ENCODE measurements around the gene FNTB.
"Not testable (repeated sequence)": the region's sequence is repeated elsewhere in the genome, so short reads cannot be mapped to it uniquely, and the experiment has no call there.

FNTB gene

DNA sequence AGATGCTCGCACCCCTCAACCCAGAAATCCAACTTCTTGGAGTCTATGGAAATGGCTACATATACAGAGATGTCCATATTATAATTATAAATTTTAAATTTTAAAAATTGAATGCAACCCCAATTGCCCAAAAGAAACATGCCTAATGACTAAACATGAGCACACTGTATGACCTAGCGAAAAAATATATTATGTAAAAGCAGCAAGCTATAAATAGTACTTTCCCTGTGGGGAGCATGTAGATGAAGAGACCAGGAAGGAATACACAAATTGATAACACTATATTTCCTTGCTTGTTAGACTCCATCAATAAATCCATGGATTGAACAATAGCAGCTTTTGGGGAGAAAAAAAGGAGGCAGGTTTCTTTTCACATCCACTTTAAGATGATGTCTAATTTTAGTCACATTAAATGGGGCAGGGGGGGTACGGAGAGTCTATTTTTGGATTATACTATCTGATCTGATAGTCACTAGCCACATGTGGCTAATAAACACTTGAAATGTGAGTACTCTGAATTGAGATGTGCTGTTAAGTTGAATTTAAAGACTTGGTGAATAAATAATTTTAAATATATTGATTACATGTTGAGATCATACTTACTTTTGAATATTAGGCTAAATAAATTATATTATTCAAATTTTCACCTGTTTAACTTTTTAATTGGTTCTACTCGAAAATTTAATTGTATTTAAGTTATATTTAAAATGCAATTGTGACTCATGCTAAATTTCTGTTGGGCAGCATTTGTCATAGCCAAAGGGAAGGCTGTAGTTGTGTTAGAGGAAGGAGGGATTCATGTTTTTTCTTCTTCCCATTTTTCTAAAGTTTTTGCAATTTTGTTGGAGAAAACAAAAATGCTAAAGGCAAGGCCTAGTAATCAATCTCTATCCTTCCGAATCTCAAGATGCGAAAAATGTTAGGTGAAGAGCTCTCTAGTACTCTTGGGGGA is 98.1 kb downstream of the FNTB start:
- DNase-seq (ENCODE audit: low read depth in 2 of 2), result no peak

DNA sequence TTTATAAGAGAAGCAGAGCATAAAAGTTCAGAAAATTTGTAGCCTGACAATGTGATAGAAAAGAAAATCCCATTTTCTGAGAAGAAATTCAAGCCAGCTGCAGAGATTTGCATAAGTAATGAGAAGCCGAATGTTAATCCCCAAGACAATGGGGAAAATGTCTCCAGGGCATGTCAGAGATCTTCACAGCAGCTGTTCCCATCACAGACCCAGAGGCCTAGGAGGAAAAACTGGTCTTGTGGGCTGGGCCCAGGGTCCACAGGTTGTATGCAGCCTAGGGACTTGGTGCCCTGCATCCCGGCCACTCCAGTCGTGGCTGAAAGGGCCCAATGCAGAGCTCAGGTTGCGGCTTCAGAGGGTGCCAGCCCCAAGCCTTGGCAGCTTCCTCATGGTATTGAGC is 100.0 kb downstream of the FNTB start:
- not testable (repeated sequence) for DNase-seq (ENCODE audit: low read depth in 2 of 2)

DNA sequence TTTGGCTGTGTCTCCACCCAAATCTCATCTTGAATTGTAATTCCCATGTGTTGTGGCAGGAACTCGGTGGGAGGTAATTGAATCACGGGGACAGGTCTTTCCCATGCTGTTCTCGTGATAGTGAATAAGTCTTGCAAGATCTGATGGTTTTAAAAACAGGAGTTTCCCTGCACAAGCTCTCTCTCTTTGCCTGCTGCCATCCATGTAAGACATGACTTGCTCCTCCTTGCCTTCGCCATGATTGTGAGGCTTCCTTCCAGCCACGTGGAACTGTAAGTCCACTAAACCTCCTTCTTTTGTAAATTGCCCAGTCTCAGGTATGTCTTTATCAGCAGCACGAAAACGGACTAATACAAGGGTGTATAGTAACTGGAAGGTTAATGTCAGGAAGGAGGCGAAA is 101.1 kb downstream of the FNTB start:
- DNase-seq (ENCODE audit: low read depth in 2 of 2), result not testable (repeated sequence)

DNA sequence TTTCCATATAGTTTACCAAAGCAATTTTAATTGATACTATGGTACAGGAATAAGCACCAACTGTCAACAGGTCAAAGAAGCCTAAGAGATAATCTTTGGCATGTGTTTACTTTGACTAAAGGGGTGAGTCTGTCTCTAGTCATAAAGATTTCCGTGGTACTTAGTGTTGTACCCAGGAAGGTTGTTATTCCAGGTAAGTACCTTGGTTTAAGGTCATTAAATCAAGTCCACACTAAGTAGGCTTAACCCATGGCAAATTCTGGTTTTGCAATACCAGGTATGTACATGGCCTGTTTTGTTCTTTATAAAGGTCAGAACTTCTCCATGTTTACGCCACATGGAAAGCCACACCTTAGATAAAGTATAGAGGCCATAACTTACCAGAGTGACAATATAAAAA is 105.7 kb downstream of the FNTB start:
- DNase-seq (ENCODE audit: low read depth in 2 of 2), result no peak

DNA sequence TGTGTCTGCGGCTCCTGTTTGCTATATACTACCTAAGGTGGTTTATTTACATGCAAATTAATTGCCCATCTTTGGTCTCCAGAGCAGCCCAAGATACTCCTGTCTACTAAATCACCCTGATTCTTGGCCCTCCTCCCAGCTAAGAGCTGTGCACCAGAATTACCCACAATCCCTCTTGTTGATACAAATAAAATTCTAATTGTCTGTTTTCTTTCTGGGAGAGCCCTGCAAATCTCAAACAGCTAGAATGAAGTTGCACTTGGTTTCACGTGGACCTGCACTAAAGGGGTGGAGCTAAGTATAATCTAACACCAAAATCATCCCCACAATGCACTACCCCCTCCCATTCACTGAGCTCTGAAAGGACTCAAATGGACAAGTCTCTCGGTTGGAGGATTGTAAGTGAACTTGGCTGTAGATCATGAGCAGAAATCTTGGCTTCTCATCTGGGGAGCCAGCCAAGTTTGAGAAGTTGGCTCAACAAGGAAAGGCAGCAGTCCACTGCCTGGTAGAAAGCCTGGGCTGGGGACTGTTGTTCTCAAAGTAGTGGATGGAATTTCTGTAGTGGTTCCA is 109.0 kb downstream of the FNTB start:
- DNase-seq (ENCODE audit: low read depth in 2 of 2), result no peak

DNA sequence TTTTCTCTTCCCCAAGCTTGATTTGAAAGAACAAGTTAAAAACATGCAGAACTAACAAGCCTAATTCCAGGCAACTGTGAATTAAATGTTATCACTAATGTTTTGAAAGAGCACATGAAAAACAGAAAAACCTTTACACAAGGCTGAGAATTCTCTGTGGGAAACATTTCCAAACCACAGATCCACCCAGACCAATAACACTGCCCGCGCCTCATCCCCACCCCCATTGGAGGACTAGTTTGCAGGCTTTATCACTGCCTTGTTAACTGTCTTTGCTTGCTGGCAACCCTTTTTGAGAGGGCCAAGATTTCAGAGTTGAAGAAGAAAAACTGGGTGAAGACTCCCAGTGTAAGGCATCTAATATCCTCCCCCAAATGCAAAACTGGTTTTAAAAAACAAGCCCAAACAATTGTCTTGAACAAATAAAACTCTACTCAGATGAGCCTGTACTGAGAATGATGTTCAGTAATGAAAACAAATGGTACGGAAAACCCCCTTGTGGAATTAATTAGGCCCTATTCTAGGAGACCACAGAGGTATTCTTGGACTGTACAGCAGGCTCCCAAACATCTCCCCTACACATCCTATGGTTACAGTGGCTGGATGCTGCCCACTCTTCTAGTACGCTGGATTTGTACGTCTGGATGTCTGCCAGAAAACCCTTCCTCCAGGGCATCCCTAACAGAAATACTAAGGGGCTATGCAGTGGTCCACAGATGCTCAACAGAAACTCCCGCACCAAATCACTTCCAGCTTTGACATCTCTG is 109.8 kb downstream of the FNTB start:
- DNase-seq (ENCODE audit: low read depth in 2 of 2), result no peak

DNA sequence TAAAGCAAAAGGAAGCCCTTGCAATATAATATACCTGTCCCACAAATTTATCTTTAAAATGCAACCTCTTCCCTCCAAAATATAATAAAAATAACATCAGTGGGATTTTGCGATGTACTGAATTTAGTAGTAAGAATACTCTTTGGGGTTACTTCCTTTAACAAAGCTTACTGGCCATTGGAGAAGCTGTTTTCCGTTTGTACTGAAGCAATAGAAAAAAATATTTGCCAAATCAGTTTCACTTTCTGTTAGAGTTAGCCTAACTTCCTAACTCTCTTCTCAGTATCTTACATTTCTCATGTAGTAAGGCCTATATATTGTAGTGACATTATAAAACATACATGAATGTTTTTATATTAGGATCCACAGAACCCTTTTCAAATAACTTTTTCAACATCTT is 111.9 kb downstream of the FNTB start:
- DNase-seq (ENCODE audit: low read depth in 2 of 2), result no peak

DNA sequence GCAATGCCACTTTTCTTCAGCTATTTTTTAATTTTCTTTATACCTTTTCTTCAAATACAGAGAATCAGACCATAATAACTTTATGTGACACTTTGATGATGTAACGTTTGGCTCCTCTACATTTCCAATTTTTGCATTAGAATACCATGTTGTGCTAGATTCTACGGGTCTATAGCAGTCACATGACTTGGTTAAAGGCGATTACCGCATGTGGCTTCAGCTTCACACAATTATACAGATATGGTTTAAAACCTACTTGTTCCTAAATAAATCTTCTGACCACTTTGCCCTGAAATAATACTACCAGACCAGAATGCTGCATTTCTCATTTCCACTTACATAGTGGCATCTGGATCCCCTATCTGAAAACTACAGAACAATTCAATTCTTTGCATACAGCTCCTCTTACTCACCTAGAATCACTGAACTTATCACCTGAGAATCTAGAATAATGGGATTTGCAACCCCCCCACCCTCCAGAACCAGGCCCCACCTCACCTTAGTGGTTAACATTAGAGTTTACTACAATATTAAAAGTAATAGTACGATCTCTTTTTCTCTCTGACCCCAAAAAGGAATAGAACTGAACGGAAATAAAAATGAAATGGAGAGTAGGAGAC is 114.3 kb downstream of the FNTB start:
- DNase-seq (ENCODE audit: low read depth in 2 of 2), result no peak

DNA sequence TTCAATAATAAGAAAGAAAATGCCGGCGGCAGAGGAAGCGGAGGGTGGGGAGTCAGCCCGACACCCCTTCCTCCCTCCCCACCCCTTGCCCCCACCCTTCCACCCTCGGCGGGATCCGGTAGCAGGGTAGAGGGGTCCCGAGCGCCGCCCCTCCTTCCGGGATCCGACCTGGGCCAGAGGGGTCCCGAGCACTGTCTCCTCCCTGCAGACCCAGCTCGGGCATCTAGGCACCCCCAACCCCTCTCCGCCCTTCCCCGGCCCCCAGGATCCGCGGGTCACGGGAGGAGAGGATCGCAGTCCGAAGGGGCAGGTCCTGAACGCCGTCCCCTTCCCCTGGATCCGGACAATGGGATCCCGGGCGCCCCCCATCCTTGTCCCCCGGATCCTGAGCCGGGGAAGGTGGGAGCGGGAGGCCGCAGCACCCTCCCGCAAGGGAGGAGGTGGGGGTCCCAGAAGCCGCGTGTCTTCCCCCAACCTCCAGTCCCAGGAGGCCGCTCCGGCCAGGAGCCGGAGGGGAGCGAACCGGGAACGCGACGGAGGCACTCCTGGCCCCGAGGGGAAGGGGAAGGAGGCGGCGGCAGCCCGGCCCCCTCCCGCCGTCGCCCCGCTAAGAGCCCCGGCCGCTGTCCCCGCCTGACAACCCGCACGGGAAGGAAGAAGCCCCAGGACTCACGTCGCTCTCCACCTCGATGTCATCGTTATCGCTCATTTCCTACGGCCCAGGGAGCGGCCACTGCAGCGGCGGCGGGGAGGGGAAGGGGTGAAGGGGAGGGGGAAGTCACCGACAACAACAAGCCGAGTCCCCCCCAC is 115.1 kb downstream of the FNTB start:
- peak; percentile 2 to 8 for DNase-seq (ENCODE audit: low read depth in 2 of 2)

DNA sequence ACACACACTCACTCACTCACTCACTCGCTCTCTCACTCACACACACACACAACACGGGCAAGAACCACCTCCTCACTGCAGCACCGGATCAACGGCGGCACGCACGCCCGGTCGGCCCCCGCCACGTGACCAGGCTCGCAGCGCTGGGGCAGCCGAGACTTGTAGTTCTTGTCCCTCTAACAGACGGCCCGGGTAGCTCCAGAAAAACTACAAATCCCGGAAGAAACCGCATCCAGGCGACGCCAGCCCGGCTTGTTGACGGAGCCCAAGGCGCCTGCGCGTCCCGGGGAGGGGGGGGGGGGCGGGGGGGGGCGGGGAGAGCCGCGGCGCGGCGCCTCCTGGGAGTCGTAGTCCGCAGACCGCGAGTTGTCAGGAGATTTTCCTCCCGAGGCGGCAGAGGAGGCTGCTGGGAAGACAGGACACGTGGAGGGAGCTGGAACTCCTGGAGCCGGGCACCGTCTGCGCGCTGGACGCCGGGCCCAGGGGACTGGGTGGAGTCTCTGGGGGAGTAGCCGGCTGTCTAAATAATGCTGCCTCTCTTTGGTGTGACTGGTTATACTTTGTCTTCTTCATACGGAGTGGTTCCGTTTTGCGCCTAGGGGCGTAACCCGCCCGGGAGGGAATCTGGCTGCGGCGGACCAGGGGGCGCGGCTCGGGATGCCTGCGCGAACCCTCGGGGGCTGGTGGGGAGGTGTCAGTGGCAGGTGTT is 115.9 kb downstream of the FNTB start, which contains the start of gene MAX:
Gene MAX (minus strand): TSS at position 77 of the 709 bp plus-strand sequence. CDS start 178 bp downstream, outside the sequence.
- peak; percentile 98 to 99 for DNase-seq (ENCODE audit: low read depth in 2 of 2)

DNA sequence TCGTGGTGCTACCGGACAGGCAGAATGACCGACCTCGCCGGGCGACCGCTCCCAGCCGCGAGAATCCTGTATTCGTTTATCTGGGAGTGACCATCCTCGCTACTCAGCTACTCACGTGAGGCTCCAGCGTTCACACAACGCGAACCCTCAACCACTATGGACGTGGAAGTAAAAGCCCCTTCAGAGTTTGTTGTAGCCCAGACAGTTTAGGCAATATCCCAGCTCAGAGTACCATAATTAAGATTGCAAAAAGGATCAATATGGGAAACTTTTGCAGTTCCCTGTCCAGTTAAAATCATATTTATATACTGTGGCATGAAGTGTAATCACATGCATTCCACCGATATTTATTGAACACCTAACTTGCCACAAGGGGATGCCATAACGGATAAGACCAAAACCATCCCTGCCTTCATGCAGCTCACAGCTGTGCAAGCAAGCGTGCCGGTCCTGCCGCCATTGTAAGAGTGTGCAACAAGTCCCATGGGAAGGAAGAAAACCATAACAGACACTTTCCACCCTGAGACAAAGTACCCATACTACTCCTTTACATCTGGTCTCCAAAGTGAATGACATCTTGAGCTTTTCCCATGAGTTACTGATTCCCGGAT is 116.6 kb downstream of the FNTB start:
- no peak for DNase-seq (ENCODE audit: low read depth in 2 of 2)

DNA sequence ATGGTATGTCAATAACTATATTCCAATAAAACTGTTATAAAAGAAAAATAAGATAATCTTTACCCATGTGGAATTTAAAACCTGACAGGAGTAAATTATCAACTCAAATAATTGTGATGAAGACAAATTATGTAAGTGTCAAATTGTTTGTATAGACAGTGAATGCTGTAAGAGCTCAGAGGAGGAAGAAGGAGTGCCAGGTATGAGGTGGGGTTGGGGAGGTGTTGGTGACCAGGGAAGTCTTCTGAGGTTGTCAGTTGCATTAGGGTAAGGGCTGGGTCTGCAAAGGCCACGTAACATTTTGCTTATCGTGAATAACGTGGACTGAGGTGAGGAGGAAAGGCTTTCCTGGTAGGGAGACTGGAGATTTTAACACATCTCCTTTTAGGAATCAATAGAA is 118.1 kb downstream of the FNTB start:
- DNase-seq (ENCODE audit: low read depth in 2 of 2), result no peak

DNA sequence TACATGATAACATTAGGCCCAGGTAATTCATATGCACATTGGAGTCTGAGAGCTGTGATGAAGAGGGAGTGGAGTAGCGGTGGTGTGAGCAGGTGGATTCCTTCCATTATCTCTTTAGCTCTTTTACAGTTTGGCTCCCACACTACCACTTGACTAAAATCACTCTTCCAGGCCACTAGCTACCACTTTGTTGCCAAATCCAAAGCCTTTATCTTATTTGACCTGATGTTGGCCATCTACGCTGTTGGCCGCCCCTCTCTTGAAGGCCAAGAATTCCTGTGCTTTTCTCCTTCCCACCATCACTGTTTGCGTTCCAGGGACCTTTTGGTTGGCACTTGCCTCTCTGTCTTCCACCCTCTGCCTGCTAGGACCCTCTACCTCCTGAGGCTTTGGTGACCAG is 119.6 kb downstream of the FNTB start:
- DNase-seq (ENCODE audit: low read depth in 2 of 2), result no peak

DNA sequence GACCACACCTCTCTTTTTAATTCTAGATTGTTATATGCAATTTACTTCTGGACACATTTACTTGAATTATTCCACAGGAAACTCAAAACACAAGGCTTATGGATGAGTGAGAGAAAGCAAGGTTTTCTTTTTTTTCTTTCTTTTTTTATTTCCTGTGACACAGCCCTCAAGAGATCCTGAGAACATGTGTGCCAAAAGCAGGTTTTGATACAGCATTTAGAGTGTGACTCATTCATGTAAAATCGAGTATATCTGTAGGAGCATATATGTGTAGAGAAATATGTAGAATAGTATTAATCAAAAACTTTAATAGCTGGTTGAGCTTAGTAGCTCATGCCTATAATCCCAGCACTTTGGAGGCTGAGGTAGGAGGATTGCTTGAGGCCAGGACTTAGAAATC is 120.0 kb downstream of the FNTB start:
- DNase-seq (ENCODE audit: low read depth in 2 of 2), result no peak

DNA sequence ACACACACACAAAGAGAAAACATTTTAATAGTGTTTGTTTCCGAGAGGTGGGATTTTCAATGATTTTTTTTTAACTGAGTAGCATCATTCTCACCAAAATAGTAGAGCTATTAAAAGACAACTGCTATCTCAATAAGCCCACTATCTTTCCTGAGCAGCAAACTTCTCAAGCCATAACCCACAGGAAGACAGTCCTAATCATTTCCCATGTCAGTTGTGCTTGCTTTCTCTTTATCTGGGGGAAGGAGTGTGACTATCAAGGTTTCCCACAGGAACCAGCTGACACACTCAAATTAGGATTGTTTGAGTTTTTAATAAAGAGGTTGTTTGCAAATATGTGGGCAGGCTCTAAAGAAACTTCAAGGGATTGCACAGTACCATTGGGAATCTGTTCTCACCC is 120.5 kb downstream of the FNTB start:
- DNase-seq (ENCODE audit: low read depth in 2 of 2), result no peak

DNA sequence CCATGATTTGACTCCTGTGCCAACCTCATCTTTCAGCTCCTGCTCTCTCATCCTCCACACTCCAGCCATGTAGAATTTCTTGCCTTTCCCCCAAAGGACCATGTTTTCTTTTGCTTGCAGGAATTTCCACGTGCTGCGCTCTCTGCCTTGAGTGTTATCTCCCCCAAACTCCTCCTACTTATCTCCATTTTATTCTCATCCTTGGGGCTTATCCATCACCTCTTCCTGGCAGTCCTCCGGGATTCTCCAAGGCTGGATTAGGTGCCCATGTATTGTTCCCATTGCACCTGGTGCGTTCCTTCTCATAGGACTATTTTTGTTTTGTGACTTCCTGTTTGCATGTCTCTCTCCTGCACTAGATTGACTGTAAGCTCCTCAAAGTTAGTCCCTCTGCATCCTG is 122.7 kb downstream of the FNTB start:
- no peak for DNase-seq (ENCODE audit: low read depth in 2 of 2)

DNA sequence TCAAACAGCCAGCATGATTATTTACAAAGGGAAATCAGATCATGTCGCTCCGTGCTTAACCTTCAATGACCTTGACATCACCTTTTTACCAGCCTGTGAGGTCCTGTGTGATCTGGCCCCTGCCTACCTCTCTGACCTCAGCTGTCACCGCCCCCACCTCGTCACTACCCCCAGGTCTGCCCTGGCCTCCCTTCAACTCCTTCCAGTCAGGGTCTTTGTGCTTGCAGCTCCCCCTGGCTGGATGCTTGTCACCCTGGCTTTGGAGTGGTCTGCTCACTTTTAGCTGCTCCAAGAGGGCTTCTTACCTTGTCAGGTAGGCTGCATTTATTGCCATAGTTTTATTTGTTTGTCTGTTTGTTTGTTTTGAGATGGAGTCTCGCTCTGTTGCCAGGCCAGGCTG is 123.8 kb downstream of the FNTB start:
- DNase-seq (ENCODE audit: low read depth in 2 of 2), result no peak

All from stimulated activated CD8-positive, alpha-beta memory T cell treated with anti-CD3 and anti-CD28 coated beads, Interleukin-15, amount 100 ng/mL, for 48 hours (primary cell).